Karpas-422 (cell line): ENCODE data around the gene SCAND1. TPM values are rescaled to one million over a fixed set of nuclear protein-coding genes. Genes with fewer than 3 reads are reported as not detected.

Experiments used
- DNase-seq: peaks from one replicate; pipeline ENCODE4 v3.0.0-alpha.2; 2015
- H2AFZ ChIP-seq: fragments of 200-600 bp; sonication (generic); 2 replicates; pipeline ENCODE4 v1.6.1; 2014; ENCODE audit warnings: antibody characterized with exemption, low read length, mixed read lengths
- H3K27ac ChIP-seq: fragments of 200-600 bp; sonication (generic); 2 replicates; pipeline ENCODE4 v1.5.1; 2014; ENCODE audit warnings: mild to moderate bottlenecking, low read length, moderate library complexity
- H3K27me3 ChIP-seq: fragments of 200-600 bp; sonication (generic); 2 replicates; pipeline ENCODE4 v1.6.1; 2014; ENCODE audit warnings: low read length, mixed read lengths
- H3K36me3 ChIP-seq: fragments of 200-600 bp; sonication (generic); 2 replicates; pipeline ENCODE4 v1.6.1; 2014; ENCODE audit warnings: low read length, mixed read lengths; ENCODE audit not compliant: insufficient read depth
- H3K4me1 ChIP-seq: fragments of 200-600 bp; sonication (generic); 2 replicates; pipeline ENCODE4 v1.6.1; 2014; ENCODE audit warnings: mild to moderate bottlenecking, low read length, mixed read lengths
- H3K4me2 ChIP-seq: fragments of 200-600 bp; sonication (generic); 2 replicates; pipeline ENCODE4 v1.6.1; 2014; ENCODE audit warnings: low read length, low read depth, mild to moderate bottlenecking; ENCODE audit not compliant: poor library complexity, severe bottlenecking
- H3K4me3 ChIP-seq: fragments of 200-600 bp; sonication (generic); 2 replicates; pipeline ENCODE4 v1.5.1; 2014; ENCODE audit warnings: mild to moderate bottlenecking, antibody characterized with exemption, low read length, mixed read lengths
- H3K79me2 ChIP-seq: fragments of 200-600 bp; sonication (generic); 2 replicates; pipeline ENCODE4 v1.6.1; 2014; ENCODE audit warnings: mild to moderate bottlenecking, low read length, mixed read lengths
- H3K9ac ChIP-seq: fragments of 200-600 bp; sonication (generic); 2 replicates; pipeline ENCODE4 v1.6.0; 2014; ENCODE audit warnings: low read length
- H3K9me2 ChIP-seq: fragments of 200-600 bp; sonication (generic), shearing (Covaris generic); replicated peaks from 2 replicates; pipeline ENCODE4 v1.6.0; 2014; ENCODE audit warnings: mild to moderate bottlenecking, low read length, moderate library complexity; ENCODE audit not compliant: insufficient read depth
- H3K9me3 ChIP-seq: fragments of 300-700, 200-600 bp; sonication (generic); 2 replicates; pipeline ENCODE4 v1.6.1; 2014; ENCODE audit warnings: low read length, mixed read lengths
- H4K20me1 ChIP-seq: fragments of 200-600 bp; sonication (generic); 2 replicates; pipeline ENCODE4 v1.6.1; 2014; ENCODE audit warnings: mild to moderate bottlenecking, antibody characterized with exemption, low read length, low read depth; ENCODE audit not compliant: insufficient read depth
- total RNA-seq: library from RNA; depleted of rRNA; stranded (reverse); fragments of >200 nt; shearing (Covaris generic); gene quantifications from 2 replicates; pipeline ENCODE4 v1.2.3, GENCODE V29; 2014; ENCODE audit warnings: low replicate concordance

The SCAND1 gene
- total RNA-seq, 1 experiment from 2014 or later, result 75.9 TPM

DNA sequence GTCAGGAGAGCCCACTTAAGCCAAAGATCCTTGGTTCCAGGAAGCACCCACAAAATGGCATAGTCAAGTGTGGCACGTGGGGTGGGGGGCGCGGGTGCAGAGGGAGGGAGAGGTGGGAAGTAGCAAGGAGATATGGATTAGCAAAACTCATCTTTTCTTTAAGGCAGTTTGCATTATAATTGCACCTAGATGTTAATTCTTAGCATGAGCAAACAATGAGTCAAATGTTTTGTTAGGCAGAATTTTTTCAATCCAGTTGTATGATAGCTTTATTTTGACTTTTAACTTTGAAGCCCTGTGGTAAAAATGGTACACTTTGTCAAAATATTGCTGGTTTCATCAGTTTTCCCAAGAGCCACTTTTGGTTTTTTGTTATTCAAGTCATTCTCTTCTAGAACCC, 15.0 kb downstream of the SCAND1 start:
- no peaks in the 10 kb centered on the region for H3K9me3 ChIP-seq
- no peak overlapping the region for H3K4me2 ChIP-seq
- H3K36me3 ChIP-seq, result no peaks in the 10 kb centered on the region

DNA sequence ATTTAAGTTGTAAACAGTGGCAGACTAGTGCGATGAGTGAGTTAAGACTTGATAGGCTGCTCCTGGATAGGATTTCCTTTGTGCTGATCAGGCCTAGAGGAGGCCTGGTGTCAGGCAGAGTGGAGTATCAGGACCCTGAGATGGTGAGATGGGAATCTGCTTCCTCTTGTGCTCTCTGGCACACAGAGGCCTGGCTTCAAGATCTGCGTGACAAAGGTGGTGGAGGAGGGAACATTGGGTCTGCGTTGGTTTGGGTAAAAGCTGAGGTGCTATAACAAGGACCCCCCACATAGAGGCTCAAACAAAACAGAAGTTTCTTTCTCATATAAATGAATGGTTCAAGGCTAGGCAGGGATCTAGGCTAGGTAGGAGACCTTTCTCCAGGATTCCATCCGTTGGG, 20.3 kb downstream of the SCAND1 start:
- DNase-seq, result no peak
- peak overlapping the region; percentile 36 for H3K9ac ChIP-seq
- H3K4me2 ChIP-seq, result peak overlapping the region; percentile 51
- H3K4me1 ChIP-seq, result peaks cover 16% of the 10 kb centered on the region
- no peaks in the 10 kb centered on the region for H3K27me3 ChIP-seq
- peak overlapping the region; percentile 43 for H3K27ac ChIP-seq
- peaks cover 18% of the 10 kb centered on the region; the same call in 1 of the 2 replicates for H3K79me2 ChIP-seq
- H4K20me1 ChIP-seq, result no peaks in the 10 kb centered on the region
- no peak overlapping the region for H2AFZ ChIP-seq
- peak overlapping the region; percentile 13; the same call in 1 of the 2 replicates for H3K4me3 ChIP-seq
- H3K9me2 ChIP-seq, result no peaks in the 10 kb centered on the region
- H3K36me3 ChIP-seq, result no peaks in the 10 kb centered on the region
- H3K9me3 ChIP-seq, result no peaks in the 10 kb centered on the region

More for the DNA sequence above, 15.0 kb downstream of the SCAND1 start:
- Histone ChIP-seq H3K9ac (no peak overlapping the region), H3K27me3 (no peaks in the 10 kb centered on the region), H3K4me1 (peaks cover 9% of the 10 kb centered on the region), H3K9me2 (no peaks in the 10 kb centered on the region), H4K20me1 (no peaks in the 10 kb centered on the region), H2AFZ (no peak overlapping the region), H3K27ac (no peak overlapping the region), H3K4me3 (no peak overlapping the region), H3K79me2 (peaks cover 18% of the 10 kb centered on the region; the same call in 1 of the 2 replicates)
- DNase-seq, result no peak

DNA sequence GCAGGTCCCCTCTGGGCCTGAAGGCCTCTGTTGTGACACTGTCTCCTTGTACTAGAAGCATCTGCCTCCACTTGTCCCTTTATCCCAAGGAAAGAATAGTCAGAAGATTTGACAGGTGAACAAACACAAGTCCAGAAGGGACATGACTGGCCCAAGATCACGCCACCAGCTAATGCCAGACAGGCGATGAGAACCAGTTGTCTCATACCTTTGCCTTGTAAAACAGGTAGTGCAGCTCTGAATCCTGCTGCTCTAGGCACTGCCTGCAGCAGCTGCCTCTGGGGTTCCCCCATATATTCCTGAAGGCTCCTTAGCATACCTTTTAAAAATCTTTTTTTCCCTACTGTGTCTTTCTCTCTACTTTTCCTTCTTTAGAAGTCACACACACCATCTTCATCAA, 25.0 kb downstream of the SCAND1 start:
- Histone ChIP-seq H3K4me2 (no peak overlapping the region), H3K4me3 (no peak overlapping the region), H2AFZ (no peak overlapping the region), H3K36me3 (peaks cover 2% of the 10 kb centered on the region; the same call in 1 of the 2 replicates), H3K27me3 (no peaks in the 10 kb centered on the region), H3K9me3 (no peaks in the 10 kb centered on the region), H3K79me2 (no peaks in the 10 kb centered on the region), H3K9me2 (no peaks in the 10 kb centered on the region), H3K4me1 (peaks cover 8% of the 10 kb centered on the region), H3K9ac (no peak overlapping the region), H3K27ac (no peak overlapping the region), H4K20me1 (no peaks in the 10 kb centered on the region)
- no peak for DNase-seq

DNA sequence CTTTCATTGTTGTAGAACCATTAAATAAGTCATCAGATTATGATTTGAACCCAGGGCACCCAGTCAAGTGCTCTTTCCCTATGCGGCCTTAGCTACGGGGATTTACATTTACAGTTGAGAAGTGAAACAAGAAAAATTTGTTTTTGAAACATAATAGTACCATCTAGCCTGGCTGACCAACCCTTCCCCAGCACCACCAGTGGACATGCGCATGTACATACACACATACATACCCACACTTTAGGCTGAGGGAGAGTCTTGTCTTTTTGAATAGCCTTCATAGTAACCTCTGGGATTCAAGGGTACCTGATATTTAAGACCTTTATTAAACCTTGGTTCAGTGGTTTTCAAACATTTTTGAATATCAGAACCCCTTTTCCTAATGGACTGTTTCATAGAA, 33.8 kb downstream of the SCAND1 start:
- Histone ChIP-seq H3K27ac (no peak overlapping the region), H3K36me3 (peaks cover 7% of the 10 kb centered on the region; the same call in 1 of the 2 replicates), H3K4me1 (peaks cover 7% of the 10 kb centered on the region), H2AFZ (no peak overlapping the region), H3K27me3 (no peaks in the 10 kb centered on the region), H3K4me3 (no peak overlapping the region), H4K20me1 (no peaks in the 10 kb centered on the region), H3K9ac (no peak overlapping the region), H3K9me2 (no peaks in the 10 kb centered on the region), H3K79me2 (no peaks in the 10 kb centered on the region; the same call in 1 of the 2 replicates), H3K4me2 (no peak overlapping the region), H3K9me3 (no peaks in the 10 kb centered on the region)
- no peak for DNase-seq

DNA sequence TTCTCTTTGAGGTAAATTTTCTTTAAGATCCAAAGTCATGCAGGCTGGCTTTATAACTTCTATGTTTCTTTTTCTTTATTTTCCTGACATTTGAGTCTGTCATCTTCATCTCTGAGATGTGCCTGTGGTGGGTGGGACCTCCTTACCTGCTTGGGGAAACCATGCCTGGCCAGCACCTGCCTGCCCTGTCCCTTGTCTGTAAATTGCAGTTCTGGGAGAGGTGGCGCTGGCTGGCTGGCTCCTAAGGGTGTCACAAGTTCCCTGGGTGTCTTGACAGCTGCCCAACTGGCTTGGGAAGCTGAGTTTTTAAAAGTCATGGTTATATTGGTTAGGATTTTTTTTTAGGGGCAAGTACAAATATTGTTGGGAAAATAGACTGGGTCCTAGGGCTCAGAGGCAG, 36.3 kb downstream of the SCAND1 start:
- peaks cover 16% of the 10 kb centered on the region; the same call in 1 of the 2 replicates for H3K36me3 ChIP-seq

DNA sequence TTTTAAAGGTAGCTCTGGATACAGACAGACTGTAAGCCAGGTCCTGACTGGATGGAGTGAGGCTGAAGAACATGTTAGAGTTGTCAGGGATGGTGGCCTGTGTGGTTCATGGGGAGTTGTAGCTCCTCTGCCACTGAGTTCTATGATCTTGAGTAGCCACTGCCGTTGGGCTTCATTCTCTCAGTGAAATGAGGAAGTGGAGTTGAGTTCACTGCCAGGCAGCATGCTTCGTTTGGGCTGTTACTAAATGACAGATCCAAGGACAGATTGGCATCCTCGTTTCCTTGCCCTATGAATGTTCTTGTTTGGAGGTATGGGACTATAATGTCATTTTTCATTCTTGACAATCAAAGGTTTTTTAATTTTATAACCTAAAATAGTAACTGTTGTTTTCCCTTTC, 37.2 kb downstream of the SCAND1 start:
- Histone ChIP-seq H3K27me3 (no peaks in the 10 kb centered on the region), H3K9ac (no peak overlapping the region), H3K27ac (no peak overlapping the region), H3K36me3 (peaks cover 16% of the 10 kb centered on the region; the same call in 1 of the 2 replicates), H3K9me3 (no peaks in the 10 kb centered on the region), H4K20me1 (no peaks in the 10 kb centered on the region), H2AFZ (no peak overlapping the region), H3K4me1 (no peaks in the 10 kb centered on the region; the same call in 1 of the 2 replicates), H3K4me2 (no peak overlapping the region), H3K9me2 (no peaks in the 10 kb centered on the region), H3K4me3 (no peak overlapping the region), H3K79me2 (no peaks in the 10 kb centered on the region)
- peak; percentile 54 for DNase-seq

More for the DNA sequence above, 36.3 kb downstream of the SCAND1 start:
- no peaks in the 10 kb centered on the region for H4K20me1 ChIP-seq
- no peak overlapping the region for H3K4me3 ChIP-seq
- H3K9me3 ChIP-seq, result no peaks in the 10 kb centered on the region
- no peaks in the 10 kb centered on the region for H3K9me2 ChIP-seq
- no peak for DNase-seq
- H3K27ac ChIP-seq, result no peak overlapping the region
- H2AFZ ChIP-seq, result no peak overlapping the region
- peaks cover 7% of the 10 kb centered on the region for H3K4me1 ChIP-seq
- no peak overlapping the region for H3K9ac ChIP-seq
- H3K4me2 ChIP-seq, result no peak overlapping the region
- no peaks in the 10 kb centered on the region for H3K27me3 ChIP-seq
- H3K79me2 ChIP-seq, result no peaks in the 10 kb centered on the region; the same call in 1 of the 2 replicates

DNA sequence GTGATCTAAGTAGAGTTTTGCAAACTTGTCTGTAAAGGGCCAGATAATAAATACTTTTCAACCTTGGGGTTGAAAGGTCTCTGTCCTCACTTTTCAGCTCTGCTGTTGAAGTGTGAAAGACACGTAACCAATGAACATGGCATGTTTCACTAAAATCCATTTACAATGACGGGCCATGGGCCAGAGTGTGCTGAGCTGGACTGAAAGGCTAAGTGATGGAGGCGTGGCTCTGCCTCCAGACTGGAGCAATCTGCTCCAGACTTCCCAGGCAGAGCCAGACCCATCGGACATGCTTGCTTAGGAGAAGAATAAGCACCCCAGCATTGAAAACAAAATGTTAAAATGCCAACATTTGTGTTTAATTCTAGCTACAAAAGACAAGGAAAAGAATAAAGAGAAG, 41.4 kb downstream of the SCAND1 start:
- Histone ChIP-seq H3K36me3 (peaks cover 12% of the 10 kb centered on the region; the same call in 1 of the 2 replicates), H3K4me2 (no peak overlapping the region), H4K20me1 (no peaks in the 10 kb centered on the region), H3K27ac (no peak overlapping the region), H3K27me3 (no peaks in the 10 kb centered on the region), H2AFZ (no peak overlapping the region), H3K9ac (no peak overlapping the region), H3K9me3 (no peaks in the 10 kb centered on the region), H3K4me3 (no peak overlapping the region), H3K4me1 (no peaks in the 10 kb centered on the region), H3K9me2 (no peaks in the 10 kb centered on the region), H3K79me2 (0 out of 2 replicates have a peak, but pooled peaks cover 3% of the 10 kb centered on the region)
- no peak for DNase-seq

DNA sequence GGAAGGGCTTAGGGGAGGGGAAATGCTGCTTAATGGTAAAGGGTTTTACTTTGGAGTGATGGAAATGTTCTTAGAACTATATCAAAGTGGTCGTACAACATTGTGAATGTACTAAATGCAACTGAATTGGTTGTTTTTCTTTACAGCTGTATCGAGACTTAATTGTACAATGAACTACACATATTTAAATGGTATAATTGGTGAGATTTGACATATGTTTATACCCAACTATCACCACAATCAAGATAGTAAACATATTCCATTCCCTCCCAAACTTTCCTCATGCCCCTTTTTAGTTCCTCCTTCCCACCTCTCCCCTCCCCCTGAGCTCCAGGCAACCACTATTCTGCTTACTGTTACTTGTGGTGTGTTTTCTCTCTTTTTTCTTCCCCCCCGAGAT, 44.0 kb downstream of the SCAND1 start:
- H3K9me2 ChIP-seq, result no peaks in the 10 kb centered on the region
- no peaks in the 10 kb centered on the region for H3K9me3 ChIP-seq
- peaks cover 12% of the 10 kb centered on the region; the same call in 1 of the 2 replicates for H3K36me3 ChIP-seq
- H4K20me1 ChIP-seq, result no peaks in the 10 kb centered on the region
- H3K27me3 ChIP-seq, result no peaks in the 10 kb centered on the region
- no peak for DNase-seq
- no peak overlapping the region for H2AFZ ChIP-seq
- no peak overlapping the region for H3K9ac ChIP-seq
- H3K4me3 ChIP-seq, result no peak overlapping the region
- H3K27ac ChIP-seq, result no peak overlapping the region
- 0 out of 2 replicates have a peak, but pooled peaks cover 3% of the 10 kb centered on the region for H3K79me2 ChIP-seq
- H3K4me1 ChIP-seq, result no peaks in the 10 kb centered on the region
- H3K4me2 ChIP-seq, result no peak overlapping the region
